RWPE2 (cell line): ENCODE data around the gene CASP9.

Experiments used
- ATAC-seq: fragments of 200-7000 bp; cut with Tn5 transposase; 3 replicates; pipeline ENCODE4 v1.9.1; 2021; ENCODE audit warnings: low read depth
- DNase-seq: peaks from one replicate; pipeline ENCODE4 v3.0.0-alpha.2; 2020; ENCODE audit warnings: low spot score
- H3K27ac ChIP-seq: fragments of 450-650 bp; 2 replicates; pipeline ENCODE4 v1.5.1; 2017; ENCODE audit warnings: mild to moderate bottlenecking; ENCODE audit not compliant: poor library complexity, severe bottlenecking
- H3K27me3 ChIP-seq: fragments of 250-450 bp; sonication (Bioruptor Pico); 2 replicates; pipeline ENCODE4 v1.5.1; 2021; ENCODE audit warnings: mild to moderate bottlenecking, moderate library complexity; ENCODE audit not compliant: insufficient read depth, poor library complexity, severe bottlenecking
- H3K36me3 ChIP-seq: fragments of 250-450 bp; sonication (Bioruptor Pico); 2 replicates; pipeline ENCODE4 v1.5.1; 2020; ENCODE audit warnings: low read depth, mild to moderate bottlenecking, moderate library complexity
- H3K4me1 ChIP-seq: fragments of 250-450 bp; sonication (Bioruptor Pico); 2 replicates; pipeline ENCODE4 v1.5.1; 2021; ENCODE audit warnings: mild to moderate bottlenecking, moderate library complexity; ENCODE audit not compliant: insufficient read depth, poor library complexity, severe bottlenecking
- H3K4me3 ChIP-seq: fragments of 250-450 bp; sonication (Bioruptor Pico); 2 replicates; pipeline ENCODE4 v1.5.1; 2021; ENCODE audit warnings: mild to moderate bottlenecking, moderate library complexity; ENCODE audit not compliant: severe bottlenecking
- H3K9me3 ChIP-seq: fragments of 250-450 bp; sonication (Bioruptor Pico); 2 replicates; pipeline ENCODE4 v1.5.1; 2021; ENCODE audit warnings: mild to moderate bottlenecking, moderate library complexity; ENCODE audit not compliant: severe bottlenecking
- CTCF ChIP-seq: fragments of 450-650 bp; IDR thresholded peaks from one replicate; pipeline ENCODE4 v1.5.1; 2017; ENCODE audit warnings: mild to moderate bottlenecking, moderate library complexity; ENCODE audit not compliant: poor library complexity, severe bottlenecking

Gene CASP9

GRCh38 chr1:15546641-15547040 lies 22.6 kb upstream of the CASP9 start:
- ATAC-seq (no peak), DNase-seq (no peak)
- TF ChIP-seq CTCF = no peak
- Histone ChIP-seq H3K27ac (no peak overlapping the region), H3K9me3 (peaks cover 3% of the 10 kb centered on the region), H3K4me3 (no peak overlapping the region), H3K36me3 (peaks cover 58% of the 10 kb centered on the region), H3K4me1 (no peaks in the 10 kb centered on the region), H3K27me3 (no peaks in the 10 kb centered on the region)

- TF ChIP-seq CTCF = no peak
- H3K27me3 ChIP-seq = no peaks in the 10 kb centered on the region
- DNase-seq (no peak), ATAC-seq (no peak)
- peaks cover 74% of the 10 kb centered on the region for H3K36me3 ChIP-seq
- no peaks in the 10 kb centered on the region for H3K4me1 ChIP-seq
- H3K9me3 ChIP-seq = peaks cover 3% of the 10 kb centered on the region
- H3K4me3 ChIP-seq = no peak overlapping the region
- no peak overlapping the region for H3K27ac ChIP-seq
These were observed 19.9 kb upstream of the CASP9 start for GRCh38 chr1:15543589-15544568.

- Histone ChIP-seq H3K27ac (no peak overlapping the region), H3K9me3 (peaks cover under 1% of the 10 kb centered on the region), H3K27me3 (no peaks in the 10 kb centered on the region), H3K4me3 (no peak overlapping the region), H3K36me3 (peaks cover 73% of the 10 kb centered on the region), H3K4me1 (no peaks in the 10 kb centered on the region)
- DNase-seq = no peak
- ATAC-seq = no peak
- no peak for TF ChIP-seq CTCF
These were observed 19.2 kb upstream of the CASP9 start for GRCh38 chr1:15543251-15543588.

- DNase-seq (no peak), ATAC-seq (no peak)
- Histone ChIP-seq H3K4me3 (no peak overlapping the region), H3K27ac (no peak overlapping the region), H3K27me3 (no peaks in the 10 kb centered on the region), H3K36me3 (peaks cover 73% of the 10 kb centered on the region), H3K9me3 (no peaks in the 10 kb centered on the region), H3K4me1 (no peaks in the 10 kb centered on the region)
- TF ChIP-seq CTCF = no peak
These were observed 18.6 kb upstream of the CASP9 start for GRCh38 chr1:15542388-15543250.
